Mucosa of descending colon (tissue), 3 donors: Measurements from ENCODE around the gene WDR36. TPM values are rescaled to one million over a fixed set of nuclear protein-coding genes. Genes with fewer than 3 reads are reported as not detected.

Source experiments
- ATAC-seq: fragments of 200-7000 bp; cut with Tn5 transposase; one replicate; pipeline ENCODE4 v1.9.1; 2020; ENCODE audit warnings: mild to moderate bottlenecking, moderate library complexity
- DNase-seq, 3 donors: peaks; one replicate each; pipeline ENCODE4 v3.0.0-alpha.2; 2020
- H3K36me3 ChIP-seq: fragments of 200-600 bp; one replicate; pipeline ENCODE4 v1.8.0; 2021; ENCODE audit warnings: low read depth, mild to moderate bottlenecking
- H3K4me1 ChIP-seq: fragments of 200-600 bp; one replicate; pipeline ENCODE4 v1.8.0; 2021; ENCODE audit warnings: low read depth, mild to moderate bottlenecking
- H3K4me3 ChIP-seq: fragments of 200-600 bp; one replicate; pipeline ENCODE4 v1.8.0; 2021; ENCODE audit warnings: mild to moderate bottlenecking
- H3K9me3 ChIP-seq: fragments of 200-600 bp; one replicate; pipeline ENCODE4 v1.8.0; 2021; ENCODE audit warnings: mild to moderate bottlenecking
- intact Hi-C, 2 donors: fragments of 100-400 bp; cut with DNase I in 1 of 2; cut with micrococcal nuclease in 1 of 2; formaldehyde crosslinking; loops; one replicate each; pipeline versions ENCODE4 v1.11.0 to v1.11.1; 2022; cut with DNase I, micrococcal nuclease
- total RNA-seq, 3 donors: library from RNA; stranded (reverse); fragmentation: NEBNext Ultra II Directional in 2 of 3; extraction: Animal tissue kit (Norgen Biotek cat#: 25700) in 2 of 3; gene quantifications; one replicate each; pipeline versions ENCODE4 v1.2.1 to v1.2.4, GENCODE V29; 2021 to 2023
- TF ChIP-seq, protein P1 (sequence below): fragments of 200-600 bp; IDR thresholded peaks from one replicate; pipeline ENCODE4 v1.8.0; 2022; ENCODE audit warnings: antibody characterized with exemption, mild to moderate bottlenecking
- donor health status: DM: no; HTN: no; CAD: no; lungs with moderate emphysema.
- donor health status: DM: no; HTN: no; CAD: no.
- donor health status: DM: no; HTN: yes; CAD: no.

The WDR36 gene
- total RNA-seq, 3 donors from 2014 or later = 17.1 to 22.4 (median 17.3) TPM

DNA sequence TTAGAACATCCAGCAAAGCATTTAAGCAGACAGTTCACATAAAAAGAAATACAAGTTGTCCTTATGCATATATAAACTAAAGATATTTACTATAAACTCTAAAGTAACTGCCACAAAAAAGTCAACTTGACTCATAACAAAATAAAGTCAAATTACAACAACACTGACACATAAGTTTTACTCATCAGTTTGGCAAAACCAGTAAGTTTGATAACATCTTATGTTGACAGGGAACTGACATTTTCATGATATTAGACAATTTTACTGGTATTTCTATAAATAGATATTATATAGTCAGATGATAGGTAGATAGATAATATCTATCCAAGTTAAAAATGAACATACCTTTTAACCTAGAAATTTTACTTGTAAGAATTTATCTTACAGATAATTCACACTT, 30.5 kb upstream of the WDR36 start:
- intact Hi-C loops = no loop called here
- DNase-seq = no peak
- ATAC-seq = no peak
- TF ChIP-seq, protein P1, sequence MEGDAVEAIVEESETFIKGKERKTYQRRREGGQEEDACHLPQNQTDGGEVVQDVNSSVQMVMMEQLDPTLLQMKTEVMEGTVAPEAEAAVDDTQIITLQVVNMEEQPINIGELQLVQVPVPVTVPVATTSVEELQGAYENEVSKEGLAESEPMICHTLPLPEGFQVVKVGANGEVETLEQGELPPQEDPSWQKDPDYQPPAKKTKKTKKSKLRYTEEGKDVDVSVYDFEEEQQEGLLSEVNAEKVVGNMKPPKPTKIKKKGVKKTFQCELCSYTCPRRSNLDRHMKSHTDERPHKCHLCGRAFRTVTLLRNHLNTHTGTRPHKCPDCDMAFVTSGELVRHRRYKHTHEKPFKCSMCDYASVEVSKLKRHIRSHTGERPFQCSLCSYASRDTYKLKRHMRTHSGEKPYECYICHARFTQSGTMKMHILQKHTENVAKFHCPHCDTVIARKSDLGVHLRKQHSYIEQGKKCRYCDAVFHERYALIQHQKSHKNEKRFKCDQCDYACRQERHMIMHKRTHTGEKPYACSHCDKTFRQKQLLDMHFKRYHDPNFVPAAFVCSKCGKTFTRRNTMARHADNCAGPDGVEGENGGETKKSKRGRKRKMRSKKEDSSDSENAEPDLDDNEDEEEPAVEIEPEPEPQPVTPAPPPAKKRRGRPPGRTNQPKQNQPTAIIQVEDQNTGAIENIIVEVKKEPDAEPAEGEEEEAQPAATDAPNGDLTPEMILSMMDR = no peak
- Histone ChIP-seq H3K9me3 (no peaks in the 10 kb centered on the region), H3K4me1 (no peaks in the 10 kb centered on the region), H3K4me3 (no peak overlapping the region), H3K36me3 (no peaks in the 10 kb centered on the region)

DNA sequence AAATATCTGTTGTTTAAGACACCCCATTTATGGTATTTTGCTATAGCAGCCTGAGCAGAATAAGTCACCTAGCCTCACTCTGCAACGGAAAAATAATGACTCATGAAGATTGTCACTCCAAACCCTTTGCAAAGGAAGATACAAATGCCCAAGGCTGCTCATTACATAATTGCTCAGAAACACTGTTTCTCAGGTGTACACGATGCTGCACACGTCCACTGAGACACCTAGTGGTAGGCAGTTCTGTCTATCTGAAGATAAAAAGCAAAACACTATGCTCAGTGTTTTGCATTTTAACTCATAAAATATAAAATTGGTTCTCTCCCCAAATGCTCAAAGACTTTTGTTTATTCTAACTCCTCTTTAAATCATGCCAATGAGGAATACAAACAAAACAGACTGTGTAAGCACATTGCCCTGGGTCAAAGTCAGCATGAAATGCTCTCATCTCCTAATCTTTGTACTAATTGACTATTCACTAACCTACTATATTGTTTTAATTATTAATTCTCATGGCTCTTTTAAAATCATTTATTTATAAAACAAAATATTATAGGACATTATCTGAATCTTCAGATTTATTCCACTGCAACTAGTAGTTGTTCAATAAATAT, 28.3 kb upstream of the WDR36 start:
- intact Hi-C loops = no loop called here
- Histone ChIP-seq H3K36me3 (no peaks in the 10 kb centered on the region), H3K4me3 (no peak overlapping the region), H3K4me1 (no peaks in the 10 kb centered on the region), H3K9me3 (no peaks in the 10 kb centered on the region)
- TF ChIP-seq, protein P1 = no peak
- ATAC-seq (peak; percentile 43), DNase-seq (peak in 1 of 3 donors; percentile 22)

- Histone ChIP-seq H3K36me3 (no peaks in the 10 kb centered on the region), H3K4me1 (no peaks in the 10 kb centered on the region), H3K4me3 (no peak overlapping the region), H3K9me3 (no peaks in the 10 kb centered on the region)
- DNase-seq (no peak), ATAC-seq (no peak)
- TF ChIP-seq, protein P1 = no peak
- intact Hi-C loops = no loop called here
Observed at GRCh38 chr5:111066261-111066938, 25.7 kb upstream of the WDR36 start.

DNA sequence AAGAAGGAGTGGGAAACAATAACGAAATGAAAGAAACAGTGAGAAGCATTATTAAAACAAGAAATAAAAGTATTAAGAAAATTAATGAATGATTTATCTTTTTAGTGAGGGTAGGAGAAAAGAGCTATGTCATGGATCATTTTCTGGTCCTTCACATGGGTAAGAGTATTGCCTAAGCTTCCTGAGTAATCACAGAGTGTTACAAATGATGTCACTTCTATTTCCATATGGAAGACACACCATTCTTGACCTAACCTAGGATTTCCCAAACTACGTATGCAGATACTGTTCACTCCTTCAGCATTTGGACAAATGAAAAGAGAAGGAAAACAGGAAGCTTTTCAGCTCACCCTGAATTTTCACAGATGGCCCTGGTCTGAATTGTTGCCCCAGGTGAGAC, 23.9 kb upstream of the WDR36 start:
- DNase-seq = no peak
- Histone ChIP-seq H3K9me3 (no peaks in the 10 kb centered on the region), H3K4me1 (no peaks in the 10 kb centered on the region), H3K4me3 (no peak overlapping the region), H3K36me3 (no peaks in the 10 kb centered on the region)
- ATAC-seq = no peak
- intact Hi-C loops = no loop called here
- TF ChIP-seq, protein P1 = no peak

DNA sequence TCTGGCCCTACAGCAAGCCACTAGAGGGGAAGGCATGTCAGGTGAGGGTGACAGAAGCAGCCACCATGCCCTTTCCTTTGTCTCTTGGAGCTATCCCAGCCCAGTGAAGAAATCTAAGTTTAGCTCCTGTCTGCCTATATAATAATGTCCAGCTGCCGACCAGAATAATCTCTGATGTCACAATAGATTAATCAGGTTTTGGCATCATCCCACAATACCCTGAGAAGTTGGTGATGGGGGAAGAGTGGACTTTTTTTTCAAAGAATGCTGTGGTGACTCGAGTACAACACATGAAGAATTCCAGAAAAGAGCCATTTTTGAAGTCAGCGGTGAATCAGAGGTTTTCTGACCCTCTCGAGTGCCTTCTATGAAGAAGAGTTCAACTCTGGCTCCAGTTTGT, 22.3 kb upstream of the WDR36 start:
- intact Hi-C loops = no loop called here
- Histone ChIP-seq H3K36me3 (no peaks in the 10 kb centered on the region), H3K4me1 (no peaks in the 10 kb centered on the region), H3K4me3 (no peak overlapping the region), H3K9me3 (no peaks in the 10 kb centered on the region)
- TF ChIP-seq, protein P1 = no peak
- DNase-seq (no peak), ATAC-seq (no peak)
